HG03097 (cell line): ENCODE results near the gene GRB14.
"Not testable (repeated sequence)": the region's sequence is repeated elsewhere in the genome, so short reads cannot be mapped to it uniquely, and the experiment has no call there.

Source experiments
- ATAC-seq: cut with Tn5 transposase; IDR thresholded peaks from one replicate; pipeline ENCODE4 v1.9.1; 2021; ENCODE audit not compliant: unreplicated experiment, low FRiP score

The GRB14 gene

GRCh38 chr2:164620873-164621763 is at the start of gene GRB14:
TSS of gene GRB14 (minus strand) at chr2:164621482. CDS start at chr2:164621309, 173 bp downstream.
- ATAC-seq, result no peak

DNA sequence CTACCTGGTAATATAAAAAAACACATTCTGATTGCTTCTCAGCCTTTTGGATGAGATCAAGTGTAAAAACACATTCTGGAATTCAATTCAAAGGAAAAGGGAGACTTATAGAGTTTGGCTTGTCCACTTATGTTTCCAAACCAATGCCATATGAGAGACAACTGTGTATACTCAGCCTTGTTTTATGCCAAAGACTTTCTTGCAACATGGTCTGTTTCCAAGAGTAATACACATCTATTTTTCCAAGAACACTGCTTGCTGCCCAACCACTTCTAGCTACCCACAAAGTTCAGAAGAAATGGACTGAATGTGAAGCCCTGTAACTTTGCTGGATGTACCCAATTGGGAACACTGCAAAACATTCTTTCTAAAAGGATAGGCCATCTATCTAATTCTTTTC is 48.0 kb upstream of the GRB14 start:
- ATAC-seq, result no peak

DNA sequence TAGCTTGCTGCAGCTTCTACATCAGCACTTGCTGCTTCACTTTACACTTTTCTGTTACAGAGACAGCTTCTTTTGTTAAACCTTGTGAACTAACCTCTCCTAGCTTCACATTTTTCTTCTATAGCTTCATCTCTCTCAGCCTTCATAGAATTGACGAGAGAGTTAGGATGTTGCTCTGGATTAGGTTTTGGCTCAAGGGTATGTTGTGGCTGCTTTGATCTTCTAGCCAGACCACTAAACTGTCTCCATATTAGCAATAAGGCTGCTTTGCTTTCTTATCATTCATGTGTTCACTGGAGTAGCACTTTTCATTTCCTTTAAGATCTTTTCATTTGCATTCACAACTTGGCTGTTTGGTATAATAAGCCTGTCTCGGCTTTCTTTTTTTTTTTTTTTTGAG is 46.3 kb upstream of the GRB14 start:
- ATAC-seq, result no peak

DNA sequence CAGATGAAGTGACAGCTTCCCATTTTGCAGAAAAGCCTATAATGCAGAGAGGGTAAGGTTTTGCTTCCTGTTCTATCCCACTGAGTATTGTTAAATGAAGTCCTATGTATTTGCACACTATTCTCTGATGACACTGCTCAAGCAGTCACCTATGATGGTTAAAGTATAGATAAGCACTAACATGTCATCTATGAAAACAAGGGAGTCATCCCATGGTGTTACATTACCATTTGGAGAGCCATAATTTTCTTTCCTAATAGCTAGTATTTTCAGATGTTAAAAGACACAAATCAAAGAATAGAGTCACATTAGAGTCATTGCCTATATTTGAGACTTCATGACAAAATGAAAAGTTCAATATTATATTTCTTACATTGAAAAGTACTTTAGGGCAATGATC is 42.8 kb upstream of the GRB14 start:
- ATAC-seq, result no peak

DNA sequence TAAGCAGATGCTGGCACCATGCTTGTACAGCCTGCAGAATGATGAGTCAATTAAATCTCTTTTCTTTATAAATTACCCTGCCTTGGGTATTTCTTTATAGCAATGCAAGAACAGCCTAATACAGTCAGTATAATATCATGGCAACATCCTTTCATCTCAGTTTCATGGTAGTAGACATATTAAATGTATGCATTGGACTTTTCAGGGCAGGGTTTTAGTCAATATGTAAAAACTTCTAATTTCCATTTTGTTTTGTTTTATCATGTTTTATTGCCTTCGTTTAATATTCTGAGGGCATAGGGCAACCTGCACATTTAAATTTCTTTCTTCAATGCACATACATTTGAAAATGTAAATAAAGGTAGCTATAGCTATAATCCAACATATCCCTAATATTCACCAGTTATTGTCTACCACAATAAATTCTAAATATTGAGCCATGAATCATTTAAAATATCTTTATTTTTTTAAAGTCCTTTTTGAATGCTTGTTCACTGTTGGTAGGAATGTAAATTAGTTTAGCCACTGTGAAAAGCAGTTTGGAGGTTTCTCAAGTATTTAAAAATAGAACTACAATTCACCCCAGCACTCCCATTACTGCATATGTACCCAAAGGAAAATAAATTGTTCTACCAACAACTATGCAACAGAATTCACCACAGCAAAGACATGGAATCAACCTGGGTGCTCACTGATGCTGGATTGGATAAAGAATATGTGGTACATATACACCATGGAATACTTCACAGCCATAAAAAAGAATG is 41.8 kb upstream of the GRB14 start:
- ATAC-seq, result no peak

DNA sequence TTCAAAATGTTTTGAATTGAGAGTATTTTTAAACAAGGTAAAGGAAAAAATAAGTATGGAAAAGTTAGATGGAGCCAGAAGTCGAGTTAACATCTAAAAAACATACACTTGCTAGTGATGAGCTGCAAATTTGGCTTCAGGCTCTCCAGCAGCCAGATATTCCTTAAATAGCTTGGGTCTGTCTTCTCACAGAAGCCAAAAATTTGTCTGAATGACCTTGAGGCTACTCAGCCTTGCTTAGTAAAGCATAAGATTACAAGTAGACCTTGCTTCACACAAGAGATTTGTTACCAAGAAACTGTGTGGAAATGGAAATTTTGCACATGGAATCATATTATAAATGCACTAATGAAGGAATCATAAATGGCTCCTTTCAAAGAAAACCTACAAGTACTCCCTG is 40.8 kb upstream of the GRB14 start:
- ATAC-seq, result no peak

DNA sequence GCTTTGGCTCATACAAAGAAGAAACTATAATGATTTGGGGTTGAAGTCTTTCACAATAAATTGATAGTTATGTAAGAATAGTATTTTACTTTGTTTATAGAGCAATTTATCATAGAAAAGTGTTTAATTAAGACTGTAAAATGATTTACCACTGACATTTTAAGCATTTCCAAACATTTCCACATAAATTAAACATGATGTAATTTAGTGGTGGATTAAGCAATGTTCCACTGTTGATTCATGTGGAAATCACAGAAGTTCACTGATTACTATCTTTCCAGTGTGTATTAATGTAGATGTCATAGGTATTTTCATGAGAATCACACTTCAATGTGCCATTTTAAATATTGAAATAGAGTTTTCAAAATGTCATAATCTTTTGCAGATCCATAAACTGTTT is 40.1 kb upstream of the GRB14 start:
- no peak for ATAC-seq

GRCh38 chr2:164657129-164657528 is 35.8 kb upstream of the GRB14 start:
- ATAC-seq, result no peak

- no peak for ATAC-seq
Observed at GRCh38 chr2:164655750-164656149, 34.5 kb upstream of the GRB14 start.

GRCh38 chr2:164655336-164655735 is 34.1 kb upstream of the GRB14 start:
- no peak for ATAC-seq

GRCh38 chr2:164651361-164651760 is 30.1 kb upstream of the GRB14 start:
- no peak for ATAC-seq

- no peak for ATAC-seq
Observed at GRCh38 chr2:164644036-164644700, 22.9 kb upstream of the GRB14 start.

DNA sequence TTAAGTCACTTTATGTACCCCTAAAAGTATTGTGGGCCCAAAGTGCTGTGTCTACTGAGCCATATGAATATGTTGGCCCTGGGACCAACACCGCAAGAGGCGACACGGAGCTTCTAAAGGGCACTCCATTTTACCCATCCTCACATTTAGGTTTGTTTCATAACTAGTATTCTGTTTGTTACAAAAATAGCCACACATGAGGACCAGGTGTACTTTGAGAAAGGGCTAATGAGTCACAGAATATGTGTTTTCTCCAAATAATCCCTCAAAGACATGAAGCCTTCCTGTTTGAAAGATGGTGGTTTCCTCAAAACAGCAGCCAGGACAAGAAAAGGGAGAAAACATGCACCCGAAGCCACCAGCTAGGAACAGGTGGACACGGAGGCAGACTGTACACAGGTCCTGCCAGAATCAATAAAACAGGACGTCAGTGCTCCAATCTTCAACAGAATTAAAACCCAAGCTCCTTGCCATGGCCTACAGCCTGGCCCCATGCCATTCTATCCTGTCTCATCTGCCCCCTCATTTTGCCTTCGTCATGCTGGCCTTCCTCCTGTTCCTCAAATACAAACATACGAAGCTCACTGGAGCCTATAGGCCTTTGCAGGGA is 21.8 kb upstream of the GRB14 start:
- ATAC-seq, result no peak

GRCh38 chr2:164642268-164642667 is 21.0 kb upstream of the GRB14 start:
- no peak for ATAC-seq

DNA sequence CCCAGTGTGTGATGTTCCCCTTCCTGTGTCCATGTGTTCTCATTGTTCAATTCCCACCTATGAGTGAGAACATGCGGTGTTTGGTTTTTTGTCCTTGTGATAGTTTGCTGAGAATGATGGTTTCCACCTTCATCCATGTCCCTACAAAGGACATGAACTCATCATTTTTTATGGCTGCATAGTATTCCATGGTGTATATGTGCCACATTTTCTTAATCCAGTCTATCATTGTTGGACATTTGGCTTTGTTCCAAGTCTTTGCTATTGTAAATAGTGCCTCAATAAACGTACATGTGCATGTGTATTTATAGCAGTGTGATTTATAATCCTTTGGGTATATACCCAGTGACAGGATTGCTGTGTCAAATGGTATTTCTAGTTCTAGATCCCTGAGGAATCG is 7.0 kb upstream of the GRB14 start:
- ATAC-seq, result not testable (repeated sequence)

GRCh38 chr2:164625378-164625971 is 4.2 kb upstream of the GRB14 start:
- no peak for ATAC-seq

- no peak for ATAC-seq
Observed at GRCh38 chr2:164624316-164624715, 3.0 kb upstream of the GRB14 start.

GRCh38 chr2:164622338-164623106 is 1.2 kb upstream of the GRB14 start:
- ATAC-seq, result no peak

DNA sequence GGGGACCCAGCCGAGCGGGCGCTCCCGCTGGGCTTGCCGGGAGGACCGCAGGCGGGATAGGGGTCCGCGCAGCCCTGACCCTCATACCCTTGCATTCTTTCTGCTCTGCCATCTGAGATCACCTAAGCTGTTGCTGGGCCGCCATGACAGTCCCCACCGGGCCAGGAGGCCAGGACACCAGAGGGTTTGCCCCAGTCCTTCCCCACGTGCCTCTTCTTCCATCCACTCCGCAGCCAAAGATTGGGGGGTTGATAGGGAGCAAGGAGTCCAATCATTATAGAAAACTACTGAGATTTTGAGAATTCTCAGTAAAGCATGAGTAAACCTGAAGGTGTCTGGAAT is 453 bp upstream of the GRB14 start:
- ATAC-seq, result no peak

DNA sequence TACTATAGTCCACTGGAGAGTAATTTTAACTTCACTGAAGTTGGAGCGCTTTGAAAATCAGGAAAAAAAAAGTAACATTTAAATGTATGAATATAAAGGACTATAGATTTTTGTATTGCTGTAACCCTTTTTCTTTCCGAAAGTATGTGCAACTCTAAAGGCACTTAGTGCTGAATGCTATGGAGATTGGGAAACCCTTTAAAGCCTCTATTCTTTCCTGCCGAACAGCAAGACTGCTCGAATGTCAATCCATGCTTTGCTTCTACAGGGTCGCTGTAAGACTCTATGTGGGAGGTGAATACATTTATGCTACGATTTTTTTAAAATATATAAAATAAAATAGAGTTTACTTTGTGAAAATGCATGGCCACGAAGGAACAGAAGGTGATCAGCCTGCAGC is 825 bp downstream of the GRB14 start:
- no peak for ATAC-seq
